ENCODE measurements around the gene RREB1. TPM values are rescaled to one million over a fixed set of nuclear protein-coding genes. Genes with fewer than 3 reads are reported as not detected.

Gene RREB1
- polyA plus RNA-seq, 2 of the 4 experiments (the other 2 are of a cell fraction): 2.2 to 5.0 TPM

DNA sequence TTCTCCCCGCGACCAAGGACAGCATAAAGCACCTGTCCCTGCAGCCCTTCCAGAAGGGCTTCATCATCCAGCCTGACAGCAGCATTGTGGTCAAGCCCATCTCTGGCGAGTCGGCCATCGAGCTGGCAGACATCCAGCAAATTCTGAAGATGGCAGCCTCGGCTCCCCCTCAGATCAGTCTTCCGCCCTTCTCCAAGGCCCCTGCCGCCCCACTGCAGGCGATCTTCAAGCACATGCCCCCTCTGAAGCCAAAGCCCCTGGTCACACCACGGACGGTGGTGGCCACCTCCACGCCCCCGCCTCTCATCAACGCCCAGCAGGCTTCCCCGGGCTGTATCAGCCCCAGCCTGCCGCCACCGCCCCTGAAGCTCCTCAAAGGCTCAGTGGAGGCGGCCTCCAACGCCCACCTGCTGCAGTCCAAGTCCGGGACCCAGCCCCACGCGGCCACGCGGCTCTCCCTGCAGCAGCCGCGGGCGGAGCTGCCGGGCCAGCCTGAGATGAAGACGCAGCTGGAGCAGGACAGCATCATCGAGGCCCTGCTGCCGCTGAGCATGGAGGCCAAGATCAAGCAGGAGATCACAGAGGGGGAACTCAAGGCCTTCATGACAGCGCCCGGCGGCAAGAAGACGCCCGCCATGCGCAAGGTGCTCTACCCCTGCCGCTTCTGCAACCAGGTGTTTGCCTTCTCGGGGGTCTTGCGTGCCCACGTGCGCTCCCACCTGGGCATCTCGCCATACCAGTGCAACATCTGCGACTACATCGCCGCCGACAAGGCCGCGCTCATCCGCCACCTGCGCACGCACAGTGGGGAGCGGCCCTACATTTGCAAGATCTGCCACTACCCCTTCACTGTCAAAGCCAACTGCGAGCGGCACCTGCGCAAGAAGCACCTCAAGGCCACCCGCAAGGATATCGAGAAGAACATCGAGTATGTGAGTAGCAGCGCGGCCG is 121.9 kb downstream of the RREB1 start:
- no peak for FAIRE-seq
- POLR2A ChIA-PET: no interaction called here
- CTCF ChIA-PET: interaction anchor here (2.0 kb wide), 1 partner anchor 9 kb away, joined by 9 read pairs; no protein-coding TSS in a partner anchor
- H3K4me3 ChIP-seq: no peak overlapping the region
- WGBS (ENCODE audit: missing lambda C conversion rate): 92% methylated on average over 40 of the region's 62 CpGs
- H3K27ac ChIP-seq: no peak overlapping the region
- no peaks in the 10 kb centered on the region for H3K9me3 ChIP-seq
- no peak for TF ChIP-seq KDM5A (IDR thresholded peaks at IDR 0.05)
- no peak for TF ChIP-seq SMC3 (IDR thresholded peaks at IDR 0.05)
- no peak for TF ChIP-seq NPAS2 (CRISPR knock-in tag; IDR thresholded peaks at IDR 0.05; ENCODE audit: borderline replicate concordance)
- TF ChIP-seq, protein P1, sequence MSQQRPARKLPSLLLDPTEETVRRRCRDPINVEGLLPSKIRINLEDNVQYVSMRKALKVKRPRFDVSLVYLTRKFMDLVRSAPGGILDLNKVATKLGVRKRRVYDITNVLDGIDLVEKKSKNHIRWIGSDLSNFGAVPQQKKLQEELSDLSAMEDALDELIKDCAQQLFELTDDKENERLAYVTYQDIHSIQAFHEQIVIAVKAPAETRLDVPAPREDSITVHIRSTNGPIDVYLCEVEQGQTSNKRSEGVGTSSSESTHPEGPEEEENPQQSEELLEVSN (IDR thresholded peaks at IDR 0.05; ENCODE audit: borderline replicate concordance, low read depth): no peak
- no peak for TF ChIP-seq GATA3 (IDR thresholded peaks at IDR 0.05; ENCODE audit: borderline replicate concordance)
- no peak for TF ChIP-seq RFX5 (IDR thresholded peaks at IDR 0.05)
- no peak for TF ChIP-seq HEYL (CRISPR knock-in tag; IDR thresholded peaks at IDR 0.05)
- TF ChIP-seq, protein P2, sequence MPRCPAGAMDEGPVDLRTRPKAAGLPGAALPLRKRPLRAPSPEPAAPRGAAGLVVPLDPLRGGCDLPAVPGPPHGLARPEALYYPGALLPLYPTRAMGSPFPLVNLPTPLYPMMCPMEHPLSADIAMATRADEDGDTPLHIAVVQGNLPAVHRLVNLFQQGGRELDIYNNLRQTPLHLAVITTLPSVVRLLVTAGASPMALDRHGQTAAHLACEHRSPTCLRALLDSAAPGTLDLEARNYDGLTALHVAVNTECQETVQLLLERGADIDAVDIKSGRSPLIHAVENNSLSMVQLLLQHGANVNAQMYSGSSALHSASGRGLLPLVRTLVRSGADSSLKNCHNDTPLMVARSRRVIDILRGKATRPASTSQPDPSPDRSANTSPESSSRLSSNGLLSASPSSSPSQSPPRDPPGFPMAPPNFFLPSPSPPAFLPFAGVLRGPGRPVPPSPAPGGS (IDR thresholded peaks at IDR 0.05): no peak
- no peak for TF ChIP-seq FOSB (CRISPR knock-in tag; IDR thresholded peaks at IDR 0.05)
- no peak overlapping the region for H3K4me2 ChIP-seq
- ATAC-seq: no peak
- no peaks in the 10 kb centered on the region for H3K4me1 ChIP-seq
- DNase-seq (ENCODE audit: low read depth in 1 of 2, low spot score in 1 of 2): no peak

DNA sequence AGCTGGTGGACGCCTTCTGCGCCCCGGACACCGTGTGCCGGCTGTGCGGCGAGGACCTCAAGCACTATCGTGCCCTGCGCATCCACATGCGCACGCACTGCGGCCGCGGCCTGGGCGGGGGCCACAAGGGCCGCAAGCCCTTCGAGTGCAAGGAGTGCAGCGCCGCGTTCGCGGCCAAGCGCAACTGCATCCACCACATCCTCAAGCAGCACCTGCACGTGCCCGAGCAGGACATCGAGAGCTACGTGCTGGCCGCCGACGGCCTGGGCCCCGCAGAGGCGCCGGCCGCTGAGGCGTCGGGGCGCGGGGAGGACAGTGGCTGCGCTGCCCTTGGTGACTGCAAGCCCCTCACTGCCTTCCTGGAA is 122.5 kb downstream of the RREB1 start:
- Histone ChIP-seq H3K4me1 (no peaks in the 10 kb centered on the region), H3K4me2 (no peak overlapping the region), H3K4me3 (no peak overlapping the region), H3K9me3 (no peaks in the 10 kb centered on the region), H3K27ac (no peak overlapping the region)
- ChIA-PET CTCF (interaction anchor here (2.0 kb wide), 1 partner anchor 8 kb away, joined by 9 read pairs; no protein-coding TSS in a partner anchor), POLR2A (no interaction called here)
- no peak for FAIRE-seq
- no peak for ATAC-seq
- no peak for DNase-seq (ENCODE audit: low read depth in 1 of 2, low spot score in 1 of 2)
- 95% methylated on average over 30 of the region's 39 CpGs for WGBS (ENCODE audit: missing lambda C conversion rate)
- no peak for TF ChIP-seq CBX8 (IDR thresholded peaks at IDR 0.05)
- no peak for TF ChIP-seq TP53 (CRISPR knock-in tag; IDR thresholded peaks at IDR 0.05)
- no peak for TF ChIP-seq TFCP2L1 (CRISPR knock-in tag; IDR thresholded peaks at IDR 0.05)
- TF ChIP-seq CHD2 (IDR thresholded peaks at IDR 0.05; ENCODE audit: low read length, partially characterized antibody): no peak
- no peak for TF ChIP-seq FOSB (CRISPR knock-in tag; IDR thresholded peaks at IDR 0.05)
- TF ChIP-seq, protein P3, sequence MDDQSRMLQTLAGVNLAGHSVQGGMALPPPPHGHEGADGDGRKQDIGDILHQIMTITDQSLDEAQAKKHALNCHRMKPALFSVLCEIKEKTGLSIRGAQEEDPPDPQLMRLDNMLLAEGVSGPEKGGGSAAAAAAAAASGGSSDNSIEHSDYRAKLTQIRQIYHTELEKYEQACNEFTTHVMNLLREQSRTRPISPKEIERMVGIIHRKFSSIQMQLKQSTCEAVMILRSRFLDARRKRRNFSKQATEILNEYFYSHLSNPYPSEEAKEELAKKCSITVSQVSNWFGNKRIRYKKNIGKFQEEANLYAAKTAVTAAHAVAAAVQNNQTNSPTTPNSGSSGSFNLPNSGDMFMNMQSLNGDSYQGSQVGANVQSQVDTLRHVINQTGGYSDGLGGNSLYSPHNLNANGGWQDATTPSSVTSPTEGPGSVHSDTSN (IDR thresholded peaks at IDR 0.05): no peak
- no peak for TF ChIP-seq HOXB5 (CRISPR knock-in tag; IDR thresholded peaks at IDR 0.05)
- TF ChIP-seq, protein P4, sequence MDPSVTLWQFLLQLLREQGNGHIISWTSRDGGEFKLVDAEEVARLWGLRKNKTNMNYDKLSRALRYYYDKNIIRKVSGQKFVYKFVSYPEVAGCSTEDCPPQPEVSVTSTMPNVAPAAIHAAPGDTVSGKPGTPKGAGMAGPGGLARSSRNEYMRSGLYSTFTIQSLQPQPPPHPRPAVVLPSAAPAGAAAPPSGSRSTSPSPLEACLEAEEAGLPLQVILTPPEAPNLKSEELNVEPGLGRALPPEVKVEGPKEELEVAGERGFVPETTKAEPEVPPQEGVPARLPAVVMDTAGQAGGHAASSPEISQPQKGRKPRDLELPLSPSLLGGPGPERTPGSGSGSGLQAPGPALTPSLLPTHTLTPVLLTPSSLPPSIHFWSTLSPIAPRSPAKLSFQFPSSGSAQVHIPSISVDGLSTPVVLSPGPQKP (IDR thresholded peaks at IDR 0.05; ENCODE audit: low read depth, low read length): no peak
- TF ChIP-seq ESRRA (IDR thresholded peaks at IDR 0.05; ENCODE audit: borderline replicate concordance, low read length): no peak
